DMS153 treated with DMSO at 0.1 percent for 48 hours (cell line): ENCODE results near the gene STARD3NL.
"Not testable (repeated sequence)": the region's sequence is repeated elsewhere in the genome, so short reads cannot be mapped to it uniquely, and the experiment has no call there.

Experiments
- DNase-seq: peaks from one replicate; lab custom pipeline; 2025; ENCODE audit not compliant: unreplicated experiment; lab: John Stamatoyannopoulos, UW

STARD3NL gene

GRCh38 chr7:38178004-38178694 lies at the start of gene STARD3NL:
STARD3NL (plus strand) TSS chr7:38178245; CDS start chr7:38207505, 29,260 bp downstream.
- peak; percentile 99 for DNase-seq

DNA sequence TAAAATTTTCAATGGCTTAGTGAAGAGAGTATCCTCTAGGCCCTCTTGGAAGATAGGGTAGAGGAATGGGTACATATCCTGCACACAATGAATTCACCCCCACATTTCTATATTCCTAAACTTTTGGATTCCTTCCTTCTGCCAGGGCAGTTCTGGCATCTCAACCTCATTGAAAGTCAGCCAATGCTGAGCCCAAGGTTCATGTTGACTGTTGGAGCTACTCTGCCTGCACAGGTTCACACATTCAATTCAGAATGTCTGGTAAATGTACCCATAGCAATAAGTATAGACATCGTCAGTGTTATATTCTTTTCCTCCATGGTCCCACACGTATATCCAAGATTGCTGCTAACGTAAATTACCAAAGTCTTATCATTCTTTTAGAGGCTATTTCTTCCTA lies 48.9 kb upstream of the STARD3NL start:
- no peak for DNase-seq

- DNase-seq: no peak
Observed at GRCh38 chr7:38129579-38129978, 48.5 kb upstream of the STARD3NL start.

- no peak for DNase-seq
Observed at GRCh38 chr7:38138171-38138570, 39.9 kb upstream of the STARD3NL start.

DNA sequence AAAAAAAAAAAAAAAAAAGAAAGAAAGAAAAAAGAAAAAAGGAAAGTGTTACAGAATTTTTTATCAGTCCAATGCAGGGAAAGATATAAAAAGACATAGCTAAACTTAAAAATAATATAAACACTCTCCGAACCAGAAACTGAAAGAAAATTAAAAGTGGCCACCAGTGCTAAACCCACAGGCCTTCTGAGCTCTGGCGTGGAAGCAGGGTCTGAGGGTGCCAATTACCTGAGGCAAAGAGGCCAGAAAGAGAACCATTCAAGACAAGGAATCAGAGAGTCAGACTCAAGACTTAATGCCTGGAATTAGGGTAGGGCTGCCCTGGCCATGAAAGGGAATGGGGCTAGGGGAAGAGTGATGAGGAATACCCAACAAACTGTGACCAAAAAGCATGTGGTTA lies 36.9 kb upstream of the STARD3NL start:
- DNase-seq: no peak

- no peak for DNase-seq
Observed at GRCh38 chr7:38142736-38143135, 35.3 kb upstream of the STARD3NL start.

DNA sequence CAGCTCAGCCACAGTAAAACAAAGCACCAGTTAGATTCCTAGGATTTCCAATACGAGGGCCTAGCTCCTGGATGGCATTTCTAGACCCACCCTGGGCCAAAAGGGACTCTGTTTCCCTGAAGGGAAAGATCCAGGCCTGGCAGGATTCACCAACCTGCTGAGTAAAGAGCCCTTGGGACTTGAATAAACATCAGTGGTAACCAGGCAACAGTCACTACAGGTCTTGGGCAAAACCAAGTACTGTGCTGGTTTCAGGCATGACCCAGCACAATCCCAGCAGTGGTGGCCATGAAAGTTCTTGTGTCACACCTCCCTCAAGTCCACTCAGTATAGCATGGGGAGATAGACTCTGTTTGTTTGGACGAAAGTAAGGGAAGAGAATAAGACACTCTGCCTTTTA lies 31.0 kb upstream of the STARD3NL start:
- no peak for DNase-seq

GRCh38 chr7:38151556-38151955 lies 26.5 kb upstream of the STARD3NL start:
- DNase-seq: no peak

- no peak for DNase-seq
Observed at GRCh38 chr7:38153515-38153914, 24.5 kb upstream of the STARD3NL start.

DNA sequence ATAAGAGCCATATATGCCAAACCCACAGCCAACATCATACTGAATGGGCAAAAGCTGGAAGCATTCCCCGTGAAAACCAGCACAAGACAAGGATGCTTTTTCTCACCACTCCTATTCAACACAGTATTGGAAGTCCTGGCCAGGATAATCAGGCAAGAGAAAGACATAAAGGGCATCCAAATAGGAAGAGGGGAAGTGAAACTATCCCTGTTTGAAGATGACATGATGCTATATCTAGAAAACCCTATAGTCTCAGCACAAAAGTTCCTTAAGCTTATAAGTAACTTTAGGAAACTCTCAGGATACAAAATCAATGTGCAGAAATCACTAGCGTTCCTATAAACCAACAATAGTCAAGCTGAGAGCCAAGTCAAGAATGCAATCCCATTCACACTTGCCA lies 23.8 kb upstream of the STARD3NL start:
- no peak for DNase-seq

GRCh38 chr7:38160003-38160571 lies 18.0 kb upstream of the STARD3NL start:
- DNase-seq: no peak

GRCh38 chr7:38162036-38162435 lies 16.0 kb upstream of the STARD3NL start:
- no peak for DNase-seq

DNA sequence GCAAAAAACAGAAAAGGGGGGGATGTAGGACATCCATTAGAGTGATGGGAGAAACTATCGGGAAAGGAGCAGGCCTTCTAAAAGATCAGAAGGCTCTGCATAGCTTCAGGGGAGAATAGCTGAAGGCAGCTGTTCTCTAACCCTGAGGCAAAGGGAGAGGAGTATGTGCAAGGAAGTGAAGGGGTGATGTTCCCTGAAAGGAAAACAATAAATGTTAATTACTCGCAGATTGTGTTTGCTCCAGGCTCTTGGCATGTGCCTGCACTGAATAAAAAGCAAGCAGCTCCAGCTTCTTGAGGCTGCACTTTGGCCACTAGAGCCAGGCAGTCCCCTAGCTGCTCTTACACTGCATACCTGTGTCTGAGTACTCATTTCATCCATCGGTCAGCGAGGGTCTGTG lies 14.4 kb upstream of the STARD3NL start:
- no peak for DNase-seq

DNA sequence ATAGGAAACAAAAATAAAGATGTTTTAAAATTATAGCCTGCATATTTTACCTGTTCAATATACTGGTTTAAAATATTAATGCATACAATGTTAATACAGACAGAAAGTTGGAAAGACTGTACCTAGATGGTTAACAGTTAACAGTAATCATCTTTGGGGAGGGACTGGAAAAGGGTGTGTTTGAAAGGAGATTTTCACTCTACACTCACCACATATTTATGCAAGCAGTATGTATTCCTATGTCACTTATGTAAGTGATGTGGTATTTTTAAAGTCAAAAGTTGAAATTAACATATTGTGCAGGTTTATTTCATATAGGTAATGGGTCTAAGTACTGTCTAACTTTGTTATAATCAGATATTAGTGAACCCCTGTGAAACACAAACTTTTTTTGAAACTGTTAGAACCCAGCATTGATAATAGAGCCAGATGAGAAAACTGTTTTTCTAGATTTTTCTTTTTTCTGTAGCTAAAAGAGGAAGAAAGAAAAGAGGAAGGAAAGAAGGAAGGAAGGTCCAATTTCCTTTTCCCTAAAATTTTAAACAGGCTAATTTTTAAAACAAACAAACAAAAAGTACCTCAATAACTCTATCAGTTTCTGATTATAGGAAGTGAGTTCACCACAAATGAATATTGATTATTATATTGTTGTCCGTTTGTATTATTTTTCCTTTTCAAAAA lies 9.0 kb upstream of the STARD3NL start:
- DNase-seq: no peak

GRCh38 chr7:38169847-38170246 lies 8.2 kb upstream of the STARD3NL start:
- no peak for DNase-seq

GRCh38 chr7:38171623-38172391 lies 6.2 kb upstream of the STARD3NL start:
- no peak for DNase-seq

DNA sequence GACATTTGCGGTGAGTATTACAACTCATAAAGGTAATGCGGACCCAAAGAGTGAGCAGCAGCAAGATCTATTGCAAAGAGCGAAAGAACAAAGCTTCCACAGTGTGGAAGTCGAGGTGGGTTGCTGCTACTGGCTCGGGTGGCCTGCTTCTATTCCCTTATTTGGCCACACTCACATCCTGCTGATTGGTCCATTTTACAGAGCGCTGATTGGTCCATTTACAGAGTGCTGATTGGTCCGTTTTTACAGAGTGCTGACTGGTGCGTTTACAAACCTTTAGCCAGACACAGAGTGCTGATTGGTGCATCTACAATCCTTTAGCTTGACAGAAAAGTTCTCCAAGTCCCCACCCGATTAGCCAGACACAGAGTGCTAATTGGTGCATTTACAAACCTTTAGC lies 2.5 kb upstream of the STARD3NL start:
- DNase-seq: not testable (repeated sequence)

DNA sequence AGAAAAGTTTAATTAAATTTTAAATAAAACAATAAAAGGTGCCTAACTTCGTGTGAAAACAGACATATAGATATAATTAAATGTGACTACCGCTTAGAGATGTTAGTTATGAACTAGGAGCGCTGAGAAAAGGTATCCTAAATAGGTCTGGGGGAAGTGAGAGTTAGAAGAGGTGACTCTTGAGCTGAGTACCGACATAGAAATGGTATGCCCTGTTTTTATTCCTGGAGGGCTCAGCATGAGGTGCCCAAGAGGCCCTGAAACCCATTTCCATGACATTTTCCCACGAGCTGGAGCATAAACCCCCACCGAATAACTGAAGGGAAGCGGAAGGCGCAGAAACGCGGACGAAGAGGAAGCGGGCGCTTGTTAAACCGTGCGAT lies 433 bp upstream of the STARD3NL start:
- DNase-seq: no peak

- DNase-seq: no peak
Observed at GRCh38 chr7:38178695-38179344, 775 bp downstream of the STARD3NL start.

DNA sequence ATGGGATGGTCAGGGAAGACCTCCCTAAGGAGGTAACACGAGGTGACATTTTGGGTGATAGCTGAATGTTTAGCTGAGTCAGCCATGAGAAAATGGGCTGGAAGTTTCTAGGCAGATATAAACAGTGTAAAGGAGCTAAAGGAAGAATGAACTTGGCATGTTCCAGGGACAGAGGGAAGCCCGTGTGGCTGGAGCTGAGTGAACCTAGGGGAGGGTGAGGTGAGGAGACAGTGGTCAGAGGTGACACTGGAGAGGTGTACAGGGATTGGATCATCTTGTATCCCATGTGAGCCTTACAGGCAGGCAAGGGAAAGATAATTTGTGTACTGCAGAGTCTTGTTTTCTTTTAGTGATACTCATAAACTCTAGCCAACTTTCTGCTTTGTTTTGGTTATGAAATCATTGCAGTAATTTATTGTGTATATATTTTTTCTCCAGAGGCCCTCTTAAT lies 1.8 kb downstream of the STARD3NL start:
- DNase-seq: no peak

- no peak for DNase-seq
Observed at GRCh38 chr7:38181111-38181510, 3.1 kb downstream of the STARD3NL start.
